Adrenal gland (tissue), 12 donors: ENCODE measurements around the gene ATP5PD. TPM values are rescaled to one million over a fixed set of nuclear protein-coding genes. Genes with fewer than 3 reads are reported as not detected.
A peak's percentile ranks its signal among the peaks of the same experiment; 100 is the strongest.

Source experiments
- DNase-seq, 7 donors: peaks; one replicate each; pipeline ENCODE4 v3.0.0-alpha.2; 2019 to 2020
- H3K27ac ChIP-seq, 5 donors: fragments of 200-600 bp; sonication (generic) in 4 of 5; 1 replicate in 3 of 5; 2 replicates in 2 of 5; pipeline versions ENCODE4 v1.5.1 to v1.8.0; 2016 to 2020; ENCODE audit warnings: mild to moderate bottlenecking in 1 of 5
- H3K27me3 ChIP-seq: fragments of 200-600 bp; 2 replicates; pipeline ENCODE4 v1.8.0; 2021
- H3K36me3 ChIP-seq, 2 donors: fragments of 200-600 bp; replicated peaks in 1 of 2; 1 replicate in 1 of 2; 2 replicates in 1 of 2; pipeline versions ENCODE4 v1.5.1 to v1.8.0; 2018 to 2022
- H3K4me1 ChIP-seq, 2 donors: fragments of 200-600 bp; replicated peaks in 1 of 2; 1 replicate in 1 of 2; 2 replicates in 1 of 2; pipeline versions ENCODE4 v1.5.1 to v1.8.0; 2018 to 2021
- H3K4me3 ChIP-seq, 4 donors: fragments of 200-600 bp; sonication (generic) in 3 of 4; one replicate each; pipeline ENCODE4 v1.5.1; 2016 to 2018
- H3K9me3 ChIP-seq, 3 donors: fragments of 200-600 bp; sonication (generic) in 1 of 3; replicated peaks in 1 of 3; 1 replicate in 2 of 3; 2 replicates in 1 of 3; pipeline versions ENCODE4 v1.5.1 to v1.8.0; 2016 to 2021
- POLR2A ChIP-seq, 2 donors: fragments of 450-650 bp; IDR thresholded peaks; one replicate each; pipeline ENCODE4 v1.6.1; 2017; ENCODE audit warnings: antibody characterized with exemption in 2 of 2, mild to moderate bottlenecking in 2 of 2, moderate library complexity in 1 of 2
- WGBS, 4 donors: extraction: QIAGEN DNeasy Blood & Tissue Kit in 2 of 4; methylation state at CpG; one replicate each; pipeline versions ENCODE4 v1.1.5 to v1.1.7; 2013 to 2017; 5-methylcytosine and 5-hydroxymethylcytosine counted together
- intact Hi-C, 2 donors: fragments of 100-400 bp; cut with DNase I; formaldehyde crosslinking; loops; one replicate each; pipeline versions ENCODE4 v1.14.1 to v1.15.0; 2022 to 2023
- polyA plus RNA-seq, 3 donors: library from polyadenylated mRNA; stranded (reverse); fragments of 200-250 nt in 2 of 3; fragments of 350-450 nt in 1 of 3; fragmentation: Illumina TruSeq in 1 of 3; extraction: RNeasy Lipid Tissue Mini Kit (QIAGEN cat#74804) in 1 of 3; gene quantifications; one replicate each; pipeline ENCODE4 v1.2.3, GENCODE V29; 2013 to 2014
- total RNA-seq, 9 donors: library from RNA; depleted of rRNA in 4 of 9; stranded (reverse); fragments of >200 nt in 4 of 9; fragments of 120-200 nt in 1 of 9; fragmentation: NEBNext Ultra II Directional in 1 of 9; extraction: Animal tissue kit (Norgen Biotek cat#: 25700) in 1 of 9; gene quantifications; one replicate each; pipeline versions ENCODE4 v1.1.0 to v1.2.4, GENCODE V29; 2013 to 2023
- TF ChIP-seq, protein P1 (sequence below), 6 experiments: fragments of 450-650 bp in 4 of 6; fragments of 200-600 bp in 2 of 6; sonication (generic) in 1 of 6; IDR thresholded peaks; 1 replicate in 5 of 6; 2 replicates in 1 of 6; pipeline versions ENCODE4 v1.5.1 to v1.8.0; 2016 to 2021; ENCODE audit warnings: antibody characterized with exemption in 6 of 6, mild to moderate bottlenecking in 2 of 6, moderate library complexity in 1 of 6
- donor health status: healthy with polysubstance abuse.
- donor health status: Bipolar disorder and iron deficiency.
- donor health status: DM: yes; HTN: yes; CAD: no.
- donor health status: DM: no; HTN: no; CAD: no.
- donor health status: DM: no; HTN: no; CAD: no.
- donor health status: DM: yes; HTN: yes; CAD: no.

The ATP5PD gene
- total and polyA plus RNA-seq, 12 donors = 215 to 826 (median 308) TPM

GRCh38 chr17:75094871-75095399 lies 48.2 kb upstream of the ATP5PD start:
- Histone ChIP-seq H3K4me1 (peaks cover 6 to 13% of the 10 kb centered on the region in 2 donors), H3K27ac (no peak overlapping the region), H3K27me3 (no peaks in the 10 kb centered on the region), H3K36me3 (no peaks in the 10 kb centered on the region), H3K4me3 (no peak overlapping the region), H3K9me3 (no peaks in the 10 kb centered on the region)
- intact Hi-C loops = no loop called here
- 68 to 87% (median 82%) methylated on average over 7 to 16 of the region's 16 CpGs for WGBS, 4 donors
- TF ChIP-seq POLR2A (IDR thresholded peaks at IDR 0.05) = no peak
- TF ChIP-seq, protein P1, sequence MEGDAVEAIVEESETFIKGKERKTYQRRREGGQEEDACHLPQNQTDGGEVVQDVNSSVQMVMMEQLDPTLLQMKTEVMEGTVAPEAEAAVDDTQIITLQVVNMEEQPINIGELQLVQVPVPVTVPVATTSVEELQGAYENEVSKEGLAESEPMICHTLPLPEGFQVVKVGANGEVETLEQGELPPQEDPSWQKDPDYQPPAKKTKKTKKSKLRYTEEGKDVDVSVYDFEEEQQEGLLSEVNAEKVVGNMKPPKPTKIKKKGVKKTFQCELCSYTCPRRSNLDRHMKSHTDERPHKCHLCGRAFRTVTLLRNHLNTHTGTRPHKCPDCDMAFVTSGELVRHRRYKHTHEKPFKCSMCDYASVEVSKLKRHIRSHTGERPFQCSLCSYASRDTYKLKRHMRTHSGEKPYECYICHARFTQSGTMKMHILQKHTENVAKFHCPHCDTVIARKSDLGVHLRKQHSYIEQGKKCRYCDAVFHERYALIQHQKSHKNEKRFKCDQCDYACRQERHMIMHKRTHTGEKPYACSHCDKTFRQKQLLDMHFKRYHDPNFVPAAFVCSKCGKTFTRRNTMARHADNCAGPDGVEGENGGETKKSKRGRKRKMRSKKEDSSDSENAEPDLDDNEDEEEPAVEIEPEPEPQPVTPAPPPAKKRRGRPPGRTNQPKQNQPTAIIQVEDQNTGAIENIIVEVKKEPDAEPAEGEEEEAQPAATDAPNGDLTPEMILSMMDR (IDR thresholded peaks at IDR 0.05) = no peak
- no peak for DNase-seq

GRCh38 chr17:75093548-75094158 lies 46.9 kb upstream of the ATP5PD start:
- Histone ChIP-seq H3K4me3 (no peak overlapping the region), H3K9me3 (no peaks in the 10 kb centered on the region), H3K4me1 (peaks cover 6 to 16% of the 10 kb centered on the region in 2 donors), H3K27ac (no peak overlapping the region), H3K36me3 (no peaks in the 10 kb centered on the region), H3K27me3 (no peaks in the 10 kb centered on the region)
- no peak for TF ChIP-seq POLR2A (IDR thresholded peaks at IDR 0.05)
- TF ChIP-seq, protein P1 (IDR thresholded peaks at IDR 0.05) = no peak
- DNase-seq = no peak
- intact Hi-C loops = no loop called here
- WGBS, 4 donors = 92 to 97% (median 95%) methylated on average over 14 to 18 of the region's 18 CpGs; no CpG with 5 or more reads in 1 of the 4 donors

GRCh38 chr17:75091855-75092327 lies 45.1 kb upstream of the ATP5PD start:
- Histone ChIP-seq H3K4me1 (peaks cover 6 to 20% of the 10 kb centered on the region in 2 donors), H3K9me3 (no peaks in the 10 kb centered on the region), H3K27me3 (no peaks in the 10 kb centered on the region), H3K36me3 (no peaks in the 10 kb centered on the region), H3K4me3 (no peak overlapping the region), H3K27ac (peak overlapping the region in 1 of 5 donors; percentile 68)
- WGBS, 4 donors = 80 to 89% (median 82%) methylated on average over 10 of the region's 10 CpGs
- no peak for DNase-seq
- intact Hi-C loops = no loop called here
- TF ChIP-seq POLR2A (IDR thresholded peaks at IDR 0.05) = no peak
- TF ChIP-seq, protein P1 (IDR thresholded peaks at IDR 0.05) = no peak

GRCh38 chr17:75090871-75091854 lies 44.4 kb upstream of the ATP5PD start:
- TF ChIP-seq, protein P1 (IDR thresholded peaks at IDR 0.05) = no peak
- TF ChIP-seq POLR2A (IDR thresholded peaks at IDR 0.05) = no peak
- Histone ChIP-seq H3K9me3 (no peaks in the 10 kb centered on the region), H3K27me3 (no peaks in the 10 kb centered on the region), H3K36me3 (no peaks in the 10 kb centered on the region), H3K4me3 (no peak overlapping the region), H3K27ac (peak overlapping the region in 1 of 5 donors; percentile 68), H3K4me1 (peaks cover 1 to 16% of the 10 kb centered on the region in 2 donors)
- peak in 2 of 7 donors; percentile 34 to 55 for DNase-seq
- 51 to 61% (median 56%) methylated on average over 11 to 19 of the region's 19 CpGs for WGBS, 4 donors
- intact Hi-C loops = no loop called here
